ENCODE data around the gene NUFIP2. TPM values are rescaled to one million over a fixed set of nuclear protein-coding genes. Genes with fewer than 3 reads are reported as not detected.

The NUFIP2 gene
- total and polyA plus RNA-seq, 8 donors: 34.5 to 61.2 (median 38.8) TPM

DNA sequence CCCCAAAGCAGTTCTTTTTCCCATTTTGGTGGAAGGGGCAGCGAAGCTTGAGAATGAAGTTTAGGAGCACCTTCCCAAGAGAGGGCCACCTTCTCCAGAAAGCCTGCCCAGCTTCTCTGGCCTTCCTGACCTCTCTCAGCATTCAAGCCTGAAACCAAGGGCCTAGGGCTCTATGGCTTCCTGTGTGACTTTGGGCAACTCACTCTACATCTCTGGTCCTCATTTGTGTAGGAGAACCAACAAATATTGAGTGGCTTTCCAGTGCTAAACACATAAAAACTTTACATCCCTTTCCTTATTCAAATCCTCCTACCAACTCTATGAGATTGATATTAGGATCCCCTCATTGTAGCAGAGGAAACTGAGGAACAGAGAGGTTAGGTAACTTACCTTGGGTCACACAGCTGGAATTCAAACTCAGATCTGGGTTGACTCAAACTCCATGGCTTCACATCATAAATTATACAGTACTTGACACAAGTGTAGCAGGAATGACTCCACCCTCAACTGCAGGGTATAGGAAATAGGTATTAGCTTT, 81.8 kb downstream of the NUFIP2 start:
- TF ChIP-seq, protein P1, sequence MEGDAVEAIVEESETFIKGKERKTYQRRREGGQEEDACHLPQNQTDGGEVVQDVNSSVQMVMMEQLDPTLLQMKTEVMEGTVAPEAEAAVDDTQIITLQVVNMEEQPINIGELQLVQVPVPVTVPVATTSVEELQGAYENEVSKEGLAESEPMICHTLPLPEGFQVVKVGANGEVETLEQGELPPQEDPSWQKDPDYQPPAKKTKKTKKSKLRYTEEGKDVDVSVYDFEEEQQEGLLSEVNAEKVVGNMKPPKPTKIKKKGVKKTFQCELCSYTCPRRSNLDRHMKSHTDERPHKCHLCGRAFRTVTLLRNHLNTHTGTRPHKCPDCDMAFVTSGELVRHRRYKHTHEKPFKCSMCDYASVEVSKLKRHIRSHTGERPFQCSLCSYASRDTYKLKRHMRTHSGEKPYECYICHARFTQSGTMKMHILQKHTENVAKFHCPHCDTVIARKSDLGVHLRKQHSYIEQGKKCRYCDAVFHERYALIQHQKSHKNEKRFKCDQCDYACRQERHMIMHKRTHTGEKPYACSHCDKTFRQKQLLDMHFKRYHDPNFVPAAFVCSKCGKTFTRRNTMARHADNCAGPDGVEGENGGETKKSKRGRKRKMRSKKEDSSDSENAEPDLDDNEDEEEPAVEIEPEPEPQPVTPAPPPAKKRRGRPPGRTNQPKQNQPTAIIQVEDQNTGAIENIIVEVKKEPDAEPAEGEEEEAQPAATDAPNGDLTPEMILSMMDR (IDR thresholded peaks at IDR 0.05): no peak
- no peak overlapping the region for H3K27ac ChIP-seq
- intact Hi-C loops (cut with DNase I): no loop called here
- H3K27me3 ChIP-seq: no peaks in the 10 kb centered on the region
- ATAC-seq (no peak), DNase-seq (no peak)
- no peaks in the 10 kb centered on the region for H3K36me3 ChIP-seq
- no peaks in the 10 kb centered on the region for H3K9me3 ChIP-seq
- H3K4me3 ChIP-seq: no peak overlapping the region
- no peaks in the 10 kb centered on the region for H3K4me1 ChIP-seq

DNA sequence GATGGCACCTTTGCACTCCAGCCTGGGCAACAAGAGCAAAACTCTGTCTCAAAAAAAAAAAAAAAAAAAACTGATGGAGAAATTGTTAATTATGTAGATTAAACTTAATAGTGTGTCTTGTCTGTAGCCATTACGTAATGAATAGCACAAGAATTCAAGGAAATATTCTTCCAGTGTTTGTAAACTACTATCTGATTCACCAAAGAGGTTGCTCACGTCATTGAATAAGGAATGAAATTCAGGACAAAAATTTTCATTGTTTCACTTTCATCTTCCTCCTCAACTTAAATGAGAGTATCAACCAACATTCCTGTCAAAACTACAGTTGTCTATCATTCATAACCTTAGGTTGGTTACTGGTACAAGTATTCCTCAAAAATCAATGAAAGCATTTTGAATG, 83.1 kb downstream of the NUFIP2 start:
- TF ChIP-seq, protein P1 (IDR thresholded peaks at IDR 0.05): no peak

DNA sequence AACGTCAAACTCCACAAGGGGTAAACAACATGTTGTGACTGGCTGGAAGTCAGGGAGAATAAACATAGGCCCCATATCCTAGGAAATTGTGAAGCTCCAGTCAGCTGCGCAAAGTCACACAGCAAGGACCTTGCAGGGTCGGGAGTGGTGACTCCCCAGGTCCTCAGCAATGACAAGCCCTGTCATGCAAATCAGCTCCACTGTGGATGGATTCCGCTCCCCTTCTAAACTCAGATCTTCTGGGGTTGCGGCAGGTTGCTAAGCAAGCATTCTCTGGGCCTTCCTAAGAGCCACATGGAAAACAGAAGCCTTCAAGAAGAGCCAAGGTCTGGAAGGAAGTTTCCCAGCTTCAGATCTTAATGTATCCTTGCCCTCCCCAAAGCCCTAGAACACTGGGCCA, 84.9 kb downstream of the NUFIP2 start:
- no peak overlapping the region for H3K4me3 ChIP-seq
- TF ChIP-seq, protein P1 (IDR thresholded peaks at IDR 0.05): no peak
- H3K9me3 ChIP-seq: no peaks in the 10 kb centered on the region
- DNase-seq (no peak), ATAC-seq (no peak)
- no peak overlapping the region for H3K27ac ChIP-seq
- no peaks in the 10 kb centered on the region for H3K27me3 ChIP-seq
- intact Hi-C loops (cut with DNase I): no loop called here
- no peaks in the 10 kb centered on the region for H3K36me3 ChIP-seq
- no peaks in the 10 kb centered on the region for H3K4me1 ChIP-seq

More for the DNA sequence above, 83.1 kb downstream of the NUFIP2 start:
- Histone ChIP-seq H3K4me3 (no peak overlapping the region), H3K36me3 (no peaks in the 10 kb centered on the region), H3K4me1 (no peaks in the 10 kb centered on the region), H3K27me3 (no peaks in the 10 kb centered on the region), H3K27ac (no peak overlapping the region), H3K9me3 (no peaks in the 10 kb centered on the region)
- ATAC-seq (no peak), DNase-seq (no peak)
- intact Hi-C loops (cut with DNase I): no loop called here

DNA sequence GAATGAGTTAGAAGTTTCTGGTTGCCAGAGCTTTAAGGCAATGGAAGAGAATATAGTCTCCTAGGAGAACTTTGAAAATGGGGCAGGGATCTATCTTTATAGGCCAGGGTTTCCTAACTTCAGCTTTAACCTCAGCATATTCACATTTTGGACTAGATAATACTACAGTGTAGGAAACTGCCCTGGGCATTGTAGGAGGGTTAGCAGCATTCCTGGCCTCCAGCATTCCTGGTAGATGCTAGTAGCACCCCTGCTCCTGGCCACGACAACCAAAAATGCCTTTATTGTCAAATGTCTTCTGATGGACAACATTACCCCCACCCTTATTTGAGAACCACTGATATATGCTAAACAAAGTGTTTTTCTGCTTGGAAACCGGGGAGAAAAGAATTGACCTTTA, 86.0 kb downstream of the NUFIP2 start:
- no peaks in the 10 kb centered on the region for H3K4me1 ChIP-seq
- no peaks in the 10 kb centered on the region for H3K9me3 ChIP-seq
- no peaks in the 10 kb centered on the region for H3K27me3 ChIP-seq
- no peaks in the 10 kb centered on the region for H3K36me3 ChIP-seq
- ATAC-seq: no peak
- no peak for DNase-seq
- TF ChIP-seq, protein P1 (IDR thresholded peaks at IDR 0.05): no peak
- no peak overlapping the region for H3K4me3 ChIP-seq
- intact Hi-C loops (cut with DNase I): no loop called here
- no peak overlapping the region for H3K27ac ChIP-seq

Other genes with a start within 250 kb of the NUFIP2 start
- gene MYO18A, start 113.8 kb downstream of the NUFIP2 start, total RNA-seq: 10 to 100 TPM; 55.9 to 58.3 TPM
- 10 to 100 TPM; 37.0 to 46.1 (median 39.3) TPM for gene MYO18A, start 113.8 kb downstream of the NUFIP2 start, polyA plus RNA-seq (ENCODE audit: insufficient read length in 6 of 6)
- not detected for gene CRYBA1, start 47.3 kb downstream of the NUFIP2 start, total RNA-seq
- not detected for gene CRYBA1, start 47.3 kb downstream of the NUFIP2 start, polyA plus RNA-seq (ENCODE audit: insufficient read length in 6 of 6)
- gene TAOK1, start 96.2 kb upstream of the NUFIP2 start, total RNA-seq: 10 to 100 TPM; 58.5 to 66.0 TPM
- gene TAOK1, start 96.2 kb upstream of the NUFIP2 start, polyA plus RNA-seq (ENCODE audit: insufficient read length in 6 of 6): 10 to 100 TPM; 43.4 to 47.8 (median 45.8) TPM